Measurements from ENCODE around the gene PNRC2.
"Not testable (repeated sequence)": the region's sequence is repeated elsewhere in the genome, so short reads cannot be mapped to it uniquely, and the experiment has no call there.

The PNRC2 gene

GRCh38 chr1:23995431-23995837 lies 35.8 kb downstream of the PNRC2 start:
- DNase-seq: no peak

DNA sequence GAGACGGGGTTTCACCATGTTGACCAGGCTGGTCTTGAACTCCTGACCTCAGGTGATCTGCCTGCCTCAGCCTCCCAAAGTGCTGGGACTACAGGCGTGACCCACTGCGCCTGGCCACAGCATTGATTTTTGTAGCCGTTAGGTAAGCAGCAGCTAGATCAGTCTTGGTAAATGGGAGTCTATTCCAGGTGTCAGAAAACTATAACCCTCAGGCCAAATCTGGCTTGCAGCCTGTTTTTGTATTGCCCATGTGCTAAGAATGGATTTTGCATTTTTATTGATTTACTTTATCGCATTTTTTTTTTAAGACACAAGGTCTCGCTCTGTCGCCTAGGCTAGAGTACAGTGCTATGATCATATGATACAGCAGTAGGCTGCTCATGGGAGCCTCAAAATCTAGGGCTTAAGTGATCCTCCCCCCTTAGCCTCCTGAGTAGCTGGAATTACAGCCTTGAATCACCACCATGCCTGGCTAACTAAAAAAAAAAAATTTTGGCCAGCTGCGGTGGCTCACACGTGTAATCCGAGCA lies 37.1 kb downstream of the PNRC2 start:
- DNase-seq: no peak

DNA sequence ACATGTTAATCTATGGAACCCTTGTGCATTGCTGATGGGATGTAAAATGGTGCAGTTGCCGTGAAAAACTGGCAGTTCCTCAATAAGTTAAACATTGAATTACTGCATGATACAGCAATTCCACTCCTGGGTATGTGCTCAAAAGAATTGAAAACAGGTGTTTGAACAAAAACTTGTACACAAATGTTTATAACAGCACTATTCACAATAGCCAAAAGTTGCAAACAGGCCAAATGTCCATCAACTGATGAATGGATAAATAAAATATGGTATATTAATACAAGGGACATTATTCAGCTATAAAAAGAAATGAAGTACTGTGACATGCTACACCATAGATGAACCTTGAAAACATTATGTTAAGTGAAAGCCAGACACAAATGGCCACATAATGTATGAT lies 38.2 kb downstream of the PNRC2 start:
- no peak for DNase-seq

- no peak for DNase-seq
Measured at GRCh38 chr1:23999156-23999671, 39.6 kb downstream of the PNRC2 start.

- no peak for DNase-seq
Measured at GRCh38 chr1:24002695-24003094, 43.1 kb downstream of the PNRC2 start.

DNA sequence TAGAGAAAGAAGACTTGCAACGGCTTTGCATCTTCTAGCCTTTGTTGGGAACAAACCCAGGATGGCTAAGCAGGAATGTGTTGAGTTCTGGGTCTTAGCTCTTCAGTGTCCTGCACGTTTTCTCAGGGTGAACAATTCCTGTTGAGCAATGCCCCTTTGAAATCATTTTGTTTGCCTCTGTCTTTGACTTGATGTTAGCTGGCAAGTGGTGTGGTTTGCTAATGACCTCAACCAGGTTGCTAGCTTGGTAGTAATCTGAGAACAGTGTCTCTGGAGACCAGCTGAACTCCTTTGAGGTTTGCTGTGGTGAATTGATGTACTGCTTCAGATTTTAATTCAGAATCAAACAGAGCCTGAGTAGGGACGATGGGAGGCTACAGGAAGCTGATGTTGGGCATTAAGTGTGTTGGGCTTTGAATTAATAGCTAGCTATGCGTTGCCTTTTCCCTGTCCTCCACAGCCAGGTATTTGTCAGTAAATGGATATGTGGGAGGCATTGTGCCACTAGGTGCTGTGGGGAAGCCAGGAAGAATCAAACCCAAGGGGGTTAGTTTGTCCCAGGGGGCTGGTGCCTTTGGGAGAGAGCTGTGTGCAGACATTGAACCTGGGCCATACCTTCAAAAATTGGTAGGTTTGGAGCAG lies 43.8 kb downstream of the PNRC2 start:
- DNase-seq: no peak

DNA sequence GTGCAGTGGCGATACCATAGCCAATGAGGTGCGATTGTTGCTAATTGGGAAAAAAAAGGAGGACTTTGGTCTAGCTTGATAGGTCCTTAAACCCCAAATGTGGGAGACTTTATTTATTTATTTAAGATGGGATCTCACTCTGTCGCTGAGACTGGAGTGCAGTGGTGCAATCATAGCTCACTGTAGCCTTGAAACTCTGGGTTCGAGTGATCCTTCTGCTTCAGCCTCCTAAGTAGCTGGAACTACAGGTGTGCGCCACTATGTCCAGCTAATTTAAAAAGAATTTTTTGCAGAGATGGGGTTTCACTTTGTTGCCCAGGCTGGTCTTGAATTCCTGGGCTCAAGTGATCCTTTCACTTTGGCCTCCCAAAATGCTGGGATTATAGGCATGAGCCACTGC lies 44.5 kb downstream of the PNRC2 start:
- DNase-seq: no peak

DNA sequence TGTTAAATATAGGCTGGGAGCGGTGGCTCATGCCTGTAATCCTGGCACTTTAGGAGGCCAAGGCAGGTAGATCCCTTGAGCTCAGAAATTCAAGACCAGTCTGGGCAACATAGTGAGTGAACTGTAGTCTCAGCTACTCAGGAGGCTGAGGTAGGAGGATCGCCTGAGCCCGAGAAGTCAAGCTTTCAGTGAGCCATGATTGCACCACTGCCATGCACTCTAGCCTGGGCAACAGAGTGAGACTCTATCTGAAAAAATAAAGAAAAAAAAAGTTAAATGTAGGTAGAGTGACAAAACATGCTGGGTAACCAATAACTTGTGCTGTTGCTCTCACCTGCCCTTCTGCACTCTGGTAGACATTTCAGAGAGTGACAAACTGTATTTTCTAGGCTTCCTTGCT lies 45.5 kb downstream of the PNRC2 start:
- no peak for DNase-seq

DNA sequence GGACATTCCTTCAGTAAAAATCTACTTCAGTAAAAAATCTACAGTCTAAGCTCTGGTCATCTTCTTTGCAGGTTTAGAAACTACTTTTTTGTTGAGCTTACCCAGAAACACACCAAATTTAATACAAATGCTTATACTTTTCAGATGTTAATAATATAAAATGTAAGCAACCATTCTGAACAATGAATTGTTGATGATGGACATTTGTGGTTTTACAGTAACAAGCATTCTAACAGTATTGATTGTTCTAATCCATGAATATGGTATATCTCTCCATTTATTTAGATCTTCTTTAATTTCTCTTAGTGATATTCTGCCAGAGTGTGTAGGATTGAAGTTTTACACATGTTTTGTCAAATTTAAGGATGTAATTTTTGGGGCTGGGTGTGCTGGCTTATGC lies 47.5 kb downstream of the PNRC2 start:
- no peak for DNase-seq

GRCh38 chr1:24008574-24009184 lies 49.1 kb downstream of the PNRC2 start:
- DNase-seq: not testable (repeated sequence)

DNA sequence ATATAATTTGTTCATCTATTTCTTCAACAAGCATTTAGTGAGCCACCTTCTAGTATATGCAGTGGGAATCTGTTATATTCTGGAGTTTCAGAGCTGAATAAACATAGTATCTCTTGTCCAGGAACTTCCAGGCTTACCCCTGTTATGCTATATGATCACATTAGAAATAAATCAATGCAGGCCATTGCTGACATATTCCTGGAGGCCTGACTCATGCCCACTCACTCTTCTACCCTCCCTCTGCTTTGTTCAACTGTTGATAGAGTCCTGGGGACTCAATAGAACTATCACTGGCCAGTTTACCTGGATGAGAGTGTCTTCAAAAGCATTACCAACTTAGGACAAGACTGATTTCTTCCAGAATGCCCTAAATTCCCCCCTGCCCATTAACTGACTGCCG lies 49.8 kb downstream of the PNRC2 start:
- DNase-seq: no peak

DNA sequence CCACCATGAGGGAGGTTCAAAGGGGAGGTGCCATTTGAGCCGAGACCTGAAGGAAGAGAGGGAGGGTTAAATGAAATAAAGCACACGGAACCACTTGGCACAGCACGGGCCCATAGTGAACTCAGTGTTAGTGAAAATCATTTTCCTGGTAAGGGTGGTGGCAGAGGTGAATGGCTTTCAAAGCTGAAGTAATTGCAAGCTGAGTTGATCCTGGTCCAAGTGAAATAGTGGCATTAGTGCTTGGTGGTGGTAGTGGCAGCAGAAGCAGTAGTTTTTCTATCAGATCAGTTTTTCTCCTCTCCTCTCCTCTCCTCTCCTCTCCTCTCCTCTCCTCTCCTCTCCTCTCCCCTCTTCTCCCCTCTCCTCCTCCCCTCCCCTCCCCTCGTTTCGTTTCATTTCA lies 51.0 kb downstream of the PNRC2 start:
- DNase-seq: no peak

GRCh38 chr1:24012878-24013277 lies 53.2 kb downstream of the PNRC2 start:
- not testable (repeated sequence) for DNase-seq

Data from NCI-H774 (cell line).